OCI-LY7 (cell line): ENCODE measurements around the gene RRAD. TPM values are rescaled to one million over a fixed set of nuclear protein-coding genes. Genes with fewer than 3 reads are reported as not detected.

Experiments used
- BruUV-seq: library from RNA; stranded (reverse); fragments of 400-500 nt; replicated peaks from 2 replicates; lab custom pipeline; 2021; lab: Mats Ljungman, UMichigan
- CTCF ChIA-PET: fragments of 300-600 bp; sonication (Branson Sonifier 250); formaldehyde crosslinking; loops from one replicate; lab custom pipeline; 2022; ENCODE audit warnings: antibody characterized with exemption; ENCODE audit not compliant: unreplicated experiment; lab: Charles Lee
- POLR2A ChIA-PET: fragments of 300-600 bp; sonication (Branson Sonifier 250); formaldehyde crosslinking; loops from one replicate; lab custom pipeline; 2022; ENCODE audit warnings: antibody characterized with exemption; lab: Charles Lee
- DNase-seq: peaks from one replicate; pipeline ENCODE4 v3.0.0-alpha.2; 2015; ENCODE audit warnings: low spot score
- H2AFZ ChIP-seq: fragments of 200-600 bp; sonication (generic), shearing (Covaris generic); 2 replicates; pipeline ENCODE4 v1.6.1; 2014; ENCODE audit warnings: mild to moderate bottlenecking, antibody characterized with exemption, low read length, moderate library complexity
- H3K27ac ChIP-seq: fragments of 200-600 bp; sonication (generic); 2 replicates; pipeline ENCODE4 v1.5.1; 2014; ENCODE audit warnings: mixed run types, low read depth, mild to moderate bottlenecking, moderate library complexity, low read length, inconsistent platforms; ENCODE audit not compliant: poor library complexity, severe bottlenecking
- H3K36me3 ChIP-seq: fragments of 200-600 bp; sonication (generic); 2 replicates; pipeline ENCODE4 v1.6.1; 2014; ENCODE audit warnings: mild to moderate bottlenecking, antibody characterized with exemption, low read length, moderate library complexity, mixed read lengths; ENCODE audit not compliant: insufficient read depth
- H3K4me1 ChIP-seq: fragments of 200-600 bp; sonication (generic); 2 replicates; pipeline ENCODE4 v1.5.1; 2014; ENCODE audit warnings: mild to moderate bottlenecking, low read length; ENCODE audit not compliant: insufficient read depth, poor library complexity, severe bottlenecking
- H3K4me2 ChIP-seq: fragments of 200-600 bp; sonication (generic); 2 replicates; pipeline ENCODE4 v1.6.1; 2014; ENCODE audit warnings: mild to moderate bottlenecking, low read length
- H3K4me3 ChIP-seq: fragments of 200-600 bp; sonication (generic); 2 replicates; pipeline ENCODE4 v1.5.1; 2014; ENCODE audit warnings: mild to moderate bottlenecking, low read depth, low read length; ENCODE audit not compliant: poor library complexity, severe bottlenecking
- H3K79me2 ChIP-seq: fragments of 200-600 bp; sonication (generic); 2 replicates; pipeline ENCODE4 v1.6.1; 2016; ENCODE audit warnings: low read depth, mild to moderate bottlenecking, low read length, moderate library complexity, mixed read lengths; ENCODE audit not compliant: insufficient read depth
- H3K9me2 ChIP-seq: fragments of 200-600 bp; sonication (generic); 2 replicates; pipeline ENCODE4 v1.6.1; 2016; ENCODE audit warnings: mild to moderate bottlenecking, low read length, mixed read lengths; ENCODE audit not compliant: insufficient read depth
- H3K9me3 ChIP-seq: fragments of 200-600 bp; sonication (generic); 2 replicates; pipeline ENCODE4 v1.6.1; 2014; ENCODE audit warnings: mild to moderate bottlenecking, mixed run types, low read length, mixed read lengths
- H4K20me1 ChIP-seq: fragments of 200-600 bp; sonication (generic); 2 replicates; pipeline ENCODE4 v1.6.1; 2014; ENCODE audit warnings: mild to moderate bottlenecking, antibody characterized with exemption, low read length, moderate library complexity, mixed read lengths; ENCODE audit not compliant: insufficient read depth
- CTCF ChIP-seq: fragments of 200-600 bp; sonication (generic); conservative IDR thresholded peaks from 2 replicates; pipeline ENCODE4 v1.5.1; 2014; ENCODE audit warnings: mild to moderate bottlenecking, antibody characterized with exemption, low read length, moderate library complexity, mixed read lengths
- EZH2phosphoT487 ChIP-seq: fragments of 200-600 bp; sonication (generic); IDR thresholded peaks from 2 replicates; pipeline ENCODE4 v1.6.1; 2018; ENCODE audit warnings: low read depth, borderline replicate concordance, mild to moderate bottlenecking, mixed run types, antibody characterized with exemption, low read length, moderate library complexity, mixed read lengths
- intact Hi-C: fragments of 100-400 bp; cut with micrococcal nuclease; formaldehyde crosslinking; loops from one replicate; pipeline ENCODE4 v1.10.0; 2022; ENCODE audit not compliant: unreplicated experiment
- total RNA-seq, 2 experiments: library from RNA; depleted of rRNA in 1 of 2; stranded (reverse); fragments of >200 nt in 1 of 2; shearing (Covaris generic) in 1 of 2; gene quantifications; 2 replicates each; pipeline ENCODE4 v1.2.3, GENCODE V29; 2014 to 2022

Gene RRAD
- total RNA-seq, 2 experiments from 2014 or later: 0.09 TPM; not detected in 1

GRCh38 chr16:66871840-66872239, 53.5 kb downstream of the RRAD start:
- ChIA-PET CTCF (interaction anchor here (1.1 to 1.6 kb wide), 2 partner anchors 41 to 145 kb away, joined by 5 to 6 read pairs; partner anchors contain the start of gene NAE1), POLR2A (interaction anchor here (1.1 kb wide), 1 partner anchor 57 kb away, joined by 3 read pairs; no protein-coding TSS in a partner anchor)
- H4K20me1 ChIP-seq: no peaks in the 10 kb centered on the region
- TF ChIP-seq EZH2phosphoT487 (no peak), CTCF (no peak)
- H3K4me1 ChIP-seq: peaks cover 30% of the 10 kb centered on the region
- intact Hi-C loops: loop anchor here (2.0 kb wide), 3 partner anchors 41 to 465 kb away; partner anchors contain the start of gene NAE1
- no peak for DNase-seq
- H3K27ac ChIP-seq: no peak overlapping the region
- H3K4me3 ChIP-seq: no peak overlapping the region
- H3K79me2 ChIP-seq: no peaks in the 10 kb centered on the region
- peaks cover 6% of the 10 kb centered on the region; the same call in 1 of the 2 replicates for H3K9me3 ChIP-seq
- H3K36me3 ChIP-seq: no peaks in the 10 kb centered on the region
- no peak overlapping the region for H3K4me2 ChIP-seq
- no TSS peak for BruUV-seq
- no peak overlapping the region for H2AFZ ChIP-seq
- no peaks in the 10 kb centered on the region for H3K9me2 ChIP-seq

Other genes with a start within 250 kb of the RRAD start
- 0.03 TPM in 1 of 2 replicates, not detected in the other for gene CMTM4, start 228.8 kb downstream of the RRAD start, total RNA-seq (2014; rRNA removed; shearing (Covaris generic))
- gene CMTM4, start 228.8 kb downstream of the RRAD start, total RNA-seq (2022): 0.76 and 1.3 TPM in 2 replicates
- 48.4 and 48.9 TPM in 2 replicates for gene DYNC1LI2, start 173.9 kb downstream of the RRAD start, total RNA-seq (2014; rRNA removed; shearing (Covaris generic))
- 62.4 and 64.0 TPM in 2 replicates for gene DYNC1LI2, start 173.9 kb downstream of the RRAD start, total RNA-seq (2022)
- gene TERB1, start 124.0 kb downstream of the RRAD start, total RNA-seq (2014; rRNA removed; shearing (Covaris generic)): not detected in 2 replicates
- 0.17 TPM in 1 of 2 replicates, not detected in the other for gene TERB1, start 124.0 kb downstream of the RRAD start, total RNA-seq (2022)
- 85.0 and 85.2 TPM in 2 replicates for gene NAE1, start 94.6 kb downstream of the RRAD start, total RNA-seq (2014; rRNA removed; shearing (Covaris generic))
- gene NAE1, start 94.6 kb downstream of the RRAD start, total RNA-seq (2022): 98.9 and 106 TPM in 2 replicates
- gene CA7, start 81.1 kb downstream of the RRAD start, total RNA-seq (2014; rRNA removed; shearing (Covaris generic)): not detected in 2 replicates
- gene CA7, start 81.1 kb downstream of the RRAD start, total RNA-seq (2022): not detected in 2 replicates
- gene PDP2, start 45.0 kb downstream of the RRAD start, total RNA-seq (2014; rRNA removed; shearing (Covaris generic)): 11.1 and 13.8 TPM in 2 replicates
- gene PDP2, start 45.0 kb downstream of the RRAD start, total RNA-seq (2022): 25.7 and 29.2 TPM in 2 replicates
- gene CDH16, start 6.7 kb downstream of the RRAD start, total RNA-seq (2014; rRNA removed; shearing (Covaris generic)): not detected in 2 replicates
- not detected in 2 replicates for gene CDH16, start 6.7 kb downstream of the RRAD start, total RNA-seq (2022)
- 132 and 133 TPM in 2 replicates for gene CIAO2B, start 8.9 kb upstream of the RRAD start, total RNA-seq (2014; rRNA removed; shearing (Covaris generic))
- gene CIAO2B, start 8.9 kb upstream of the RRAD start, total RNA-seq (2022): 76.4 and 78.3 TPM in 2 replicates
- 18.5 and 29.6 TPM in 2 replicates for gene CES2, start 10.0 kb upstream of the RRAD start, total RNA-seq (2014; rRNA removed; shearing (Covaris generic))
- gene CES2, start 10.0 kb upstream of the RRAD start, total RNA-seq (2022): 27.6 and 30.7 TPM in 2 replicates
- 1.7 and 2.7 TPM in 2 replicates for gene CES3, start 35.7 kb upstream of the RRAD start, total RNA-seq (2014; rRNA removed; shearing (Covaris generic))
- gene CES3, start 35.7 kb upstream of the RRAD start, total RNA-seq (2022): 1.4 and 1.9 TPM in 2 replicates
- gene CES4A, start 63.1 kb upstream of the RRAD start, total RNA-seq (2014; rRNA removed; shearing (Covaris generic)): 0.47 and 2.0 TPM in 2 replicates
- gene CES4A, start 63.1 kb upstream of the RRAD start, total RNA-seq (2022): 0.38 and 0.41 TPM in 2 replicates
- gene CBFB, start 103.6 kb upstream of the RRAD start, total RNA-seq (2014; rRNA removed; shearing (Covaris generic)): 93.5 and 187 TPM in 2 replicates
- 151 and 154 TPM in 2 replicates for gene CBFB, start 103.6 kb upstream of the RRAD start, total RNA-seq (2022)
- 12.6 and 16.8 TPM in 2 replicates for gene PHAF1, start 184.4 kb upstream of the RRAD start, total RNA-seq (2014; rRNA removed; shearing (Covaris generic))
- gene PHAF1, start 184.4 kb upstream of the RRAD start, total RNA-seq (2022): 11.8 and 13.9 TPM in 2 replicates
- 1.1 and 2.7 TPM in 2 replicates for gene B3GNT9, start 225.5 kb upstream of the RRAD start, total RNA-seq (2014; rRNA removed; shearing (Covaris generic))
- 2.7 TPM in 2 replicates for gene B3GNT9, start 225.5 kb upstream of the RRAD start, total RNA-seq (2022)
- gene TRADD, start 234.4 kb upstream of the RRAD start, total RNA-seq (2014; rRNA removed; shearing (Covaris generic)): 11.3 and 11.6 TPM in 2 replicates
- gene TRADD, start 234.4 kb upstream of the RRAD start, total RNA-seq (2022): 15.4 and 16.7 TPM in 2 replicates
- gene FBXL8, start 234.4 kb upstream of the RRAD start, total RNA-seq (2014; rRNA removed; shearing (Covaris generic)): 5.8 and 7.3 TPM in 2 replicates
- gene FBXL8, start 234.4 kb upstream of the RRAD start, total RNA-seq (2022): 10.4 and 12.2 TPM in 2 replicates
- 8.1 and 12.8 TPM in 2 replicates for gene HSF4, start 239.2 kb upstream of the RRAD start, total RNA-seq (2014; rRNA removed; shearing (Covaris generic))
- 16.2 and 17.0 TPM in 2 replicates for gene HSF4, start 239.2 kb upstream of the RRAD start, total RNA-seq (2022)
- gene NOL3, start 245.0 kb upstream of the RRAD start, total RNA-seq (2014; rRNA removed; shearing (Covaris generic)): 1.1 and 2.2 TPM in 2 replicates
- 4.1 and 4.4 TPM in 2 replicates for gene NOL3, start 245.0 kb upstream of the RRAD start, total RNA-seq (2022)